ENCODE measurements around the gene RNF8.

The RNF8 gene

DNA sequence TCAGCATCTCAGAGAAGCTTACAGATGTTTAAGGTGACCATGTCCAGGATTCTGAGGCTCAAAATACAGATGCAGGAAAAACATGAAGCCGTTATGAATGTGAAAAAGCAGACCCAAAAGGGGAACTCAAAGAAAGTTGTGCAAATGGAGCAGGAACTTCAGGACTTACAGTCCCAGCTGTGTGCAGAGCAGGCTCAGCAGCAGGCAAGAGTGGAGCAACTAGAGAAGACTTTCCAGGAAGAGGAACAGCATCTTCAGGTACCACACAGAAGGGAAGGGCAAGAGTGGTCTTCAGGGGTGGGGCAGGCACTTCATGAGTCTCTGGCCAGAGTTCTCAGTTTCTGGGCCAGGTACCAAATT lies 15.2 kb downstream of the RNF8 start:
- DNase-seq: no peak
- Histone ChIP-seq H3K27me3 (replicated peaks) (no peaks in the 10 kb centered on the region), H3K4me3 (ENCODE audit: low read depth, low read length) (no peak overlapping the region), H3K27ac (no peak overlapping the region), H3K36me3 (replicated peaks) (peaks cover 9% of the 10 kb centered on the region)
- TF ChIP-seq, protein P1, sequence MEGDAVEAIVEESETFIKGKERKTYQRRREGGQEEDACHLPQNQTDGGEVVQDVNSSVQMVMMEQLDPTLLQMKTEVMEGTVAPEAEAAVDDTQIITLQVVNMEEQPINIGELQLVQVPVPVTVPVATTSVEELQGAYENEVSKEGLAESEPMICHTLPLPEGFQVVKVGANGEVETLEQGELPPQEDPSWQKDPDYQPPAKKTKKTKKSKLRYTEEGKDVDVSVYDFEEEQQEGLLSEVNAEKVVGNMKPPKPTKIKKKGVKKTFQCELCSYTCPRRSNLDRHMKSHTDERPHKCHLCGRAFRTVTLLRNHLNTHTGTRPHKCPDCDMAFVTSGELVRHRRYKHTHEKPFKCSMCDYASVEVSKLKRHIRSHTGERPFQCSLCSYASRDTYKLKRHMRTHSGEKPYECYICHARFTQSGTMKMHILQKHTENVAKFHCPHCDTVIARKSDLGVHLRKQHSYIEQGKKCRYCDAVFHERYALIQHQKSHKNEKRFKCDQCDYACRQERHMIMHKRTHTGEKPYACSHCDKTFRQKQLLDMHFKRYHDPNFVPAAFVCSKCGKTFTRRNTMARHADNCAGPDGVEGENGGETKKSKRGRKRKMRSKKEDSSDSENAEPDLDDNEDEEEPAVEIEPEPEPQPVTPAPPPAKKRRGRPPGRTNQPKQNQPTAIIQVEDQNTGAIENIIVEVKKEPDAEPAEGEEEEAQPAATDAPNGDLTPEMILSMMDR (IDR thresholded peaks at IDR 0.05; ENCODE audit: low read depth, low read length, missing control alignments): no peak
- in situ Hi-C loops (cut with HindIII; ENCODE audit: low pct_ligation_motif_present, low sequenced_read_pairs): no loop called here

DNA sequence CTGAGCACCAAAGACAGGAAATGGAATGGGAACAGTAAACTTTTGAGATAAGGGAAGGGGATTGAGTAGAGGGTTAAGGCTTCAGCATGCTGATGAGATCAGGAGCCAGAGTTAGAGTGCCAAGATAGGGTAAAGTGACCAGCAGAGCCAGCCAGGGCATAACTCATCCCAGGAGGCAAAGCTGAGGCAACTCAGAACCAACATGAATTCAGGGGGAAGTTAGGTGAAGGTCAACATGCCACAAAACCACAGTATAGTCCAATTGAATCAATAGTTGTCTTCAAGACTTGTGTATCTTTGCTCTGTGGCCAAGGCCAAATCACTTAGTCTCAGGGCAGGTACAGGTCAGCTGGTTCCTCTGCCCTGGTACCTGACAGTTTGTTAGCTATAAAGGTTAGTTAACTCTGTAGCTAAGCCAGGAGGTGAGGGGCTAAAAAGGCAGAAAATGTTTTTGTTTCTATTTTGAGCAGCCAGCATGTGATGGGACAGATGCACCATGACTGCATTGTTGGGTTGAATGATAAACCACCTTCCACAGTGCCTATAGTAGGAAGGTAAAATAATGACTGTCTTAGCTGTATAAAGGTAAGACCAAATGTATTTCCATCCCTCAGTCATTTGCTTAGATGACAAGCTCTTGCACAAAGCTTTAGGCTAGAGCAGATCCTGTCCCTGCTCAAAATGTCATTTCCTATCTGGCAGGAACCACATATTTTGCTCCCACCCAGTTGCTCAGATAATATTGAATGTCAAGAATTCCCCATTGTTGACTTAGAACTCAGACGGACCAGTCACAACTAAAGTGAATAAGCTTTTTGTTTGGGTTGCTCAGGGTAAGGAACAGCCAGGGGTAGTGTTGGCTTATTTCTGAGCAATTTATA lies 15.8 kb downstream of the RNF8 start:
- Histone ChIP-seq H3K36me3 (replicated peaks) (peaks cover 12% of the 10 kb centered on the region), H3K27me3 (replicated peaks) (no peaks in the 10 kb centered on the region), H3K27ac (peak overlapping the region; percentile 5), H3K4me3 (ENCODE audit: low read depth, low read length) (no peak overlapping the region)
- DNase-seq: peak; percentile 49
- in situ Hi-C loops (cut with HindIII; ENCODE audit: low pct_ligation_motif_present, low sequenced_read_pairs): no loop called here
- TF ChIP-seq, protein P1 (IDR thresholded peaks at IDR 0.05; ENCODE audit: low read depth, low read length, missing control alignments): no peak

DNA sequence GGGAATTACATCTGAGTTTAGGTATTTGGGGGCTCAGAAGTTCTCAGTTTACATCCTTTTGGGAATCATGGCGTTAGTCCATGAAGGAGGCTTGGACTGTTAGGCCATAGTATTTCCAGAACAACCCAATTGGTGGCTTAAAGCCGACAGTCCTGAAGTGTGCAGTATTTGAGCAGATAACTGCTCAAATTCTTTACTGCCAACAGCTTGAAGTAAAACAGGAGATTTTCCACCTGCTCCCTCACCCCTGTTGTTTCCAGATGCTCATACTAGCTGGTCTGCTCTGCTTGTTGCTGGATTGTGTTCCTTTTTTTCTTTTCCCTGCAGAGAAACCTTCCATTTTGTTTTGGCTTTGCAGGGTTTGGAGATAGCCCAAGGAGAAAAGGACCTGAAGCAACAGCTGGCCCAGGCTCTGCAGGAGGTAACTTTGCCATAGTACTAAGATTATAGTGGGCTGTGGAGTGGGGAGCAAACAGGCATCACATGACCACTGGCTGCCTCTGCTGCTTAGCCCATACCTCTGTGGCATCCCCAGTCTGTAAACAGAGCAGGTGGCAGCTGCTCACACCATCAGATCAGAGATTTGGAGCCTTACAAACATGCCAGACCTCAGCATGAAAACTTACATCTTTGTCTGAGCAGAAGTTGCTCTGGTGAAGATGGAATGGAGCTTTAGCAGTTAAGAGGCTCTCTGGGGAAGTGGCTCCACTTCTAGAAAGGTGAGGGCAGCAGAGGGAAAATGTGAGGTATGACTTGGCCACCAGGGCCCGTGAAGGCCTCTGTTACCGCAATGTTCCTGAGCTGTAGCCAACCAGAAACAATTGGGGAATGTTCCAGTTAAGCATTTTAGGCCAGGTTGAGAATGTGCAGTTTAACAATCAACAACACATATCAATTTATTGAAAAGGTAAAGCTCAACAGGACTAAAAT lies 17.6 kb downstream of the RNF8 start:
- H3K4me3 ChIP-seq (ENCODE audit: low read depth, low read length): no peak overlapping the region
- H3K27me3 ChIP-seq (replicated peaks): no peaks in the 10 kb centered on the region
- in situ Hi-C loops (cut with HindIII; ENCODE audit: low pct_ligation_motif_present, low sequenced_read_pairs): no loop called here
- DNase-seq: no peak
- no peak overlapping the region for H3K27ac ChIP-seq
- TF ChIP-seq, protein P1 (IDR thresholded peaks at IDR 0.05; ENCODE audit: low read depth, low read length, missing control alignments): no peak
- H3K36me3 ChIP-seq (replicated peaks): peaks cover 21% of the 10 kb centered on the region

DNA sequence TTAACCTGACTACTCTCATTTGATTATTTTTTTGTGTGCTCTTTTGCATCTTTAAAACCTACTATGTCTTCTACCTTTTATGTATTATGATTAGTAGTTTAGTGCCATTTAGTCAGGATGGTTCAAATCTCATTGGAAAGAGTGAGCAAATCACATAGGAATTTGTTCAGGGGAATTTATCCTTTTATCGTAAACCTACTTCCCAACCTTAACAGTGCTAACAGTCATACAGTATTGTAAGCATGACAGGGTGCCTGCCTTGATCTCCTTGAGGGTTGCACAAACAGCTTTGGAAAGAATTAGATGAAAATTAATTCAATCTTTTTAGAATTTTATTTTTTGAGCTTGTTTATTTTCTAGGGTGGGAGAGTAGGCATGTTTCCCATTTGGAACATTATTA lies 18.3 kb downstream of the RNF8 start:
- no peak overlapping the region for H3K27ac ChIP-seq
- H3K4me3 ChIP-seq (ENCODE audit: low read depth, low read length): no peak overlapping the region
- DNase-seq: no peak
- in situ Hi-C loops (cut with HindIII; ENCODE audit: low pct_ligation_motif_present, low sequenced_read_pairs): no loop called here
- no peaks in the 10 kb centered on the region for H3K27me3 ChIP-seq (replicated peaks)
- peaks cover 21% of the 10 kb centered on the region for H3K36me3 ChIP-seq (replicated peaks)
- TF ChIP-seq, protein P1 (IDR thresholded peaks at IDR 0.05; ENCODE audit: low read depth, low read length, missing control alignments): no peak

DNA sequence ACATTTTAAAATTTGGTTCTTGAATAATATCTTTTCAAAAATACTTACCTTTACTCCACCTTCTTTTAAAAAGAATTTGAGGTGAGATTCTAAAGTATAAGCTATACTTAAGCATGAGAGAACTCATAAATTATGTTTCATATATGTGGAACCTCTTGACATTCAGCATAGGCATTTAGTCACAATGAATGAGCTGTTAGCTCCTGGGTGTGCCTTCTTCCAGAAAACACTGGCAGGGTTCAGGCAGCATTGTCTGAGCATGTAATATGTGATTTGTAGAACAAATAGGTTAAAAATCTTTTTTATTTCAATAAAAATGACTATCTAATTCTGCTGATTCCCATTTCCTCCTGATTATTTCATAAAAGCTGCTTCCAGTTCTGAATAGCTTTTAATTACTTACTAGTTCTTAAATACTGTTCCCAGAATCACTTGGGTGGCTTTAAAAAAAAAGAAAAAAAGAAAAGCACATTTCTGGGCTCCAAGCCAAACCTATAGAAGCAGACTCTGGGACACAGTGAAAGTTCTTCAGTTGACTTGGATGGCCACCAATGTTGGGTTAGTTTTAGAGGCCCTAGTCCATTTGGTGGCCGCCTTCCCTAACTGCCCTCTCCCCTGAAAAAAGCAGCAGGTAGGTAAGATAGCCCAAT lies 20.2 kb downstream of the RNF8 start:
- Histone ChIP-seq H3K27me3 (replicated peaks) (no peaks in the 10 kb centered on the region), H3K4me3 (ENCODE audit: low read depth, low read length) (no peak overlapping the region), H3K36me3 (replicated peaks) (peaks cover 22% of the 10 kb centered on the region), H3K27ac (no peak overlapping the region)
- in situ Hi-C loops (cut with HindIII; ENCODE audit: low pct_ligation_motif_present, low sequenced_read_pairs): no loop called here
- TF ChIP-seq, protein P1 (IDR thresholded peaks at IDR 0.05; ENCODE audit: low read depth, low read length, missing control alignments): no peak
- no peak for DNase-seq
